Fibroblast of pulmonary artery (primary cell): ENCODE measurements around the gene FAM161B.
A peak's percentile ranks its signal among the peaks of the same experiment; 100 is the strongest.
"Not testable (repeated sequence)": the region's sequence is repeated elsewhere in the genome, so short reads cannot be mapped to it uniquely, and the experiment has no call there.

Experiments used
- DNase-seq: peaks from one replicate; pipeline ENCODE4 v3.0.0-alpha.2; 2010; ENCODE audit warnings: low read depth
- H3K4me3 ChIP-seq: replicated peaks from 2 replicates; pipeline ENCODE4 v1.5.1; 2011; ENCODE audit warnings: low read depth, mild to moderate bottlenecking, control low read depth, low read length, moderate library complexity
- TF ChIP-seq, protein P1 (sequence below): IDR thresholded peaks from 2 replicates; pipeline ENCODE4 v1.5.1; 2011; ENCODE audit warnings: mild to moderate bottlenecking, control low read depth, low read length, inconsistent platforms; ENCODE audit errors: missing control alignments

Gene FAM161B

GRCh38 chr14:73909681-73910080, 40.2 kb downstream of the FAM161B start:
- DNase-seq: no peak
- H3K4me3 ChIP-seq: no peak overlapping the region
- TF ChIP-seq, protein P1, sequence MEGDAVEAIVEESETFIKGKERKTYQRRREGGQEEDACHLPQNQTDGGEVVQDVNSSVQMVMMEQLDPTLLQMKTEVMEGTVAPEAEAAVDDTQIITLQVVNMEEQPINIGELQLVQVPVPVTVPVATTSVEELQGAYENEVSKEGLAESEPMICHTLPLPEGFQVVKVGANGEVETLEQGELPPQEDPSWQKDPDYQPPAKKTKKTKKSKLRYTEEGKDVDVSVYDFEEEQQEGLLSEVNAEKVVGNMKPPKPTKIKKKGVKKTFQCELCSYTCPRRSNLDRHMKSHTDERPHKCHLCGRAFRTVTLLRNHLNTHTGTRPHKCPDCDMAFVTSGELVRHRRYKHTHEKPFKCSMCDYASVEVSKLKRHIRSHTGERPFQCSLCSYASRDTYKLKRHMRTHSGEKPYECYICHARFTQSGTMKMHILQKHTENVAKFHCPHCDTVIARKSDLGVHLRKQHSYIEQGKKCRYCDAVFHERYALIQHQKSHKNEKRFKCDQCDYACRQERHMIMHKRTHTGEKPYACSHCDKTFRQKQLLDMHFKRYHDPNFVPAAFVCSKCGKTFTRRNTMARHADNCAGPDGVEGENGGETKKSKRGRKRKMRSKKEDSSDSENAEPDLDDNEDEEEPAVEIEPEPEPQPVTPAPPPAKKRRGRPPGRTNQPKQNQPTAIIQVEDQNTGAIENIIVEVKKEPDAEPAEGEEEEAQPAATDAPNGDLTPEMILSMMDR: no peak

DNA sequence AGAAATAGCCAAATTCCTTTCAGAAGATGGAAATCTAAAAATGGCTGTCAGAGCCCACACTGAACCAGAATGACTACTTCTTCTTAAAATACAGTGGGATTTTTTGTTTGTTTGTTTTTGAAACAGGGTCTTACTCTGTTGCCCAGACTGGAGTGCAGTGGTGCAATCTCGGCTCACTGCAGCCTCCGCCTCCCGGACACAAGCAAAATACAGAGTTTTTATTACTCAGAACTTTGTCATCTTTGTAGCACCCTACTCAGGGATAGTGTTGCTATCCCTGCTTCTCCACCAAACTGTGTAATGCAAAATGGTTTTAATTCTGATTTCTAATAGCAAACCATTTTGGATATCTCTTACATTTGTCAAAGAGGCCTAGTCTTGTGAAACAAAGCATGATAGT, 46.9 kb downstream of the FAM161B start:
- no peak overlapping the region for H3K4me3 ChIP-seq
- TF ChIP-seq, protein P1: no peak
- no peak for DNase-seq

DNA sequence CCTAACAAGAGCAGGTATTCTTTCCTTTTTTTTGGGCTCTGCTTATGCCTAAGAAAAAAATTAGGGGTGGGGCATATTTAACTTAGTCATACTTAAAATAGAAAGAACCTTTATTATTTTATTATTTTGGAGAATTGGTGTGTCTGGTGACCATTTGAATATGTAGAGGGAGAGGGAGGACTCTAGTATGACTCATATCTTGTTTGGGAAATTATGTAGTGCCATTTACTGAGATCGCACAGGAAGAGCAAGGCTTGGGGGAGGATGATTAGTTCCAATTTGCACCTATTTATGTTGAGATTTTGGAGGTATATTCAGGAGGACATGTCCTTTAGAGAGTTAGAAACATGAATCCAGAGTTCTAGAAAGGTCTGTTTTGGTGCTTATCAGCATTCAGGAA, 53.4 kb downstream of the FAM161B start:
- peak; percentile 57 for DNase-seq
- TF ChIP-seq, protein P1: no peak
- H3K4me3 ChIP-seq: no peak overlapping the region

- TF ChIP-seq, protein P1: no peak
- DNase-seq: no peak
- no peak overlapping the region for H3K4me3 ChIP-seq
Measured at GRCh38 chr14:73895939-73896338, 54.0 kb downstream of the FAM161B start.

DNA sequence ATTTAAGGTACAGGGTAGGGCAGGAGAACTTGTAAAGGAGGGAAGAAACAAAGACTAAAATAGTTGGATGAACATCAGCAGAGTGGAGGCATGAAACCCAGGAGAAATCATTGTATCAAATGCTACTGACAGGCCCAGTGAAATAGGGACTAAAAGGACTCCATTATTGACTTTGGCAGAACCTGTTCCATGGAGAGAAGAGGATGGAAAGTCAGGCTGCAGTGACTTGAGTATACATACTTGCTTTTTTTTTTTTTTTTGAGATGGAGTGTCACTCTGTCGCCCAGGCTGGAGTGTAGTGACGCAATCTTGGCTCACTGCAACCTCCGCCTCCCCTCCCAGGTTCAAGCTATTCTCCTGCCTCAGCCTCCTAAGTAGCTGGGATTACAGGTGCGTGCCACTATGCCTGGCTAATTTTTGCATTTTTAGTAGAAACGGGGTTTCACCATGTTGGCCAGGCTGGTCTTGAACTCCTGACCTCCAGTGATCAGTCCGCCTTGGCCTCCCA, 55.7 kb downstream of the FAM161B start:
- not testable (repeated sequence) for H3K4me3 ChIP-seq

DNA sequence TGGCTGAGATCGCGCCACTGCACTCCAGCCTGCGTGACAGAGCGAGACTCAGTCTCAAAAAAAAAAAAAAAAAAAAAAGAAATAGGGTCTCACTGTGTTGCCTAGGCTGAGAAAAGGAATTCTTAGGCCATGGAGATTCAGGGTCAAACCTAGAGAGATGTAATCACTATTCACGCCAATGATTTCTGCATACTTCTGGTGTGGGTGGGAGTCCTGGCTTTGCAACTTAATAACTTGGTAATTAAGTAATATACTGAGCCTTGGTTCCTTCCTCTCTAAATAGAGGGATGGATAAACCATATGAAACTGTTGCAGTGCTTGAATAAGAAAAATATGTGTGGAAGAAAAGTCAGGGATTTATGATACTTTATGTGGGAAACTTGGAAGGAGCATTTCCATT, 60.5 kb downstream of the FAM161B start:
- DNase-seq: no peak
- TF ChIP-seq, protein P1: no peak
- H3K4me3 ChIP-seq: no peak overlapping the region

More for the DNA sequence above, 55.7 kb downstream of the FAM161B start:
- not testable (repeated sequence) for DNase-seq

DNA sequence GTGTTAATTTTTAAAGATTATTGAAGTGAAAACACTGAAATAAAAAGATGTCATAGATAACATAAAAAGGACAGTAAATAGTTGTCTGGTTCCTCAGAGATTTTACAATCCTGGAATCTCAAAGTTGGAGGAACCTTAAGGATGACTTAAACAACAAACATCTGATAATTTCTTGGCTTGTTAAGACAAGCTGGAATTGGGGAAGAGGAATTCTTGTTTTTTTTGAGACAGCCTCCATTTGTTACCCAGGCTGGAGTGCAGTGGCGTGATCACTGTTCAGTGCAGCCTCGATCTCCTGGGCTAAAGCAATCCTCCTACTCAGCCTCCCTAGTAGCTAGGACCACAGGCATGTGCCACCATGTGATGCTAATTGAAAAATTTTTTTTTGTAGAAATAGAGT, 60.9 kb downstream of the FAM161B start:
- H3K4me3 ChIP-seq: peak overlapping the region; percentile 89
- no peak for DNase-seq
- TF ChIP-seq, protein P1: no peak

- DNase-seq: peak; percentile 20
- H3K4me3 ChIP-seq: peak overlapping the region; percentile 89
- TF ChIP-seq, protein P1: no peak
Measured at GRCh38 chr14:73888460-73888725, 61.5 kb downstream of the FAM161B start.
